ENCODE results near the gene TCEAL9. TPM values are rescaled to one million over a fixed set of nuclear protein-coding genes. Genes with fewer than 3 reads are reported as not detected.

TCEAL9 gene
- total RNA-seq, 1 donor from 2014 or later, result 126 TPM

- peaks cover 5% of the 10 kb centered on the region for H3K27me3 Mint-ChIP-seq (ENCODE audit: unreplicated experiment)
- DNase-seq (ENCODE audit: low spot score), result no peak
- peaks cover 4% of the 10 kb centered on the region for H3K4me1 Mint-ChIP-seq (ENCODE audit: unreplicated experiment)
- peaks cover 5% of the 10 kb centered on the region for H3K36me3 Mint-ChIP-seq (ENCODE audit: low read depth, unreplicated experiment)
- TF ChIP-seq CTCF (IDR thresholded peaks at IDR 0.05; ENCODE audit: unreplicated experiment), result no peak
- H3K27ac Mint-ChIP-seq (ENCODE audit: unreplicated experiment), result no peak overlapping the region
- H3K9me3 Mint-ChIP-seq (ENCODE audit: unreplicated experiment), result no peaks in the 10 kb centered on the region
- no peak overlapping the region for H3K4me3 Mint-ChIP-seq (ENCODE audit: unreplicated experiment)
These were observed 50.0 kb downstream of the TCEAL9 start for GRCh38 chrX:103406256-103406655.

- Mint-ChIP-seq H3K36me3 (ENCODE audit: low read depth, unreplicated experiment) (peaks cover 5% of the 10 kb centered on the region), H3K4me1 (ENCODE audit: unreplicated experiment) (peaks cover 4% of the 10 kb centered on the region), H3K9me3 (ENCODE audit: unreplicated experiment) (no peaks in the 10 kb centered on the region), H3K27me3 (ENCODE audit: unreplicated experiment) (peaks cover 5% of the 10 kb centered on the region), H3K4me3 (ENCODE audit: unreplicated experiment) (no peak overlapping the region), H3K27ac (ENCODE audit: unreplicated experiment) (no peak overlapping the region)
- no peak for TF ChIP-seq CTCF (IDR thresholded peaks at IDR 0.05; ENCODE audit: unreplicated experiment)
- no peak for DNase-seq (ENCODE audit: low spot score)
These were observed 51.5 kb downstream of the TCEAL9 start for GRCh38 chrX:103407776-103408175.

Other genes with a start within 250 kb of the TCEAL9 start
- 85.0 TPM for gene BEX4, start 141.4 kb upstream of the TCEAL9 start, total RNA-seq (ENCODE audit: unreplicated experiment)
- 81.2 TPM for gene TCEAL8, start 101.4 kb upstream of the TCEAL9 start, total RNA-seq (ENCODE audit: unreplicated experiment)
- gene TCEAL5, start 79.8 kb upstream of the TCEAL9 start, total RNA-seq (ENCODE audit: unreplicated experiment), result 3.0 TPM
- gene BEX2, start 45.5 kb upstream of the TCEAL9 start, total RNA-seq (ENCODE audit: unreplicated experiment), result 50.4 TPM
- gene TCEAL7, start 26.3 kb upstream of the TCEAL9 start, total RNA-seq (ENCODE audit: unreplicated experiment), result 23.7 TPM
- gene BEX3, start 20.0 kb downstream of the TCEAL9 start, total RNA-seq (ENCODE audit: unreplicated experiment), result 313 TPM
- 0.36 TPM for gene RAB40A, start 163.0 kb downstream of the TCEAL9 start, total RNA-seq (ENCODE audit: unreplicated experiment)
- 95.5 TPM for gene TCEAL4, start 229.0 kb downstream of the TCEAL9 start, total RNA-seq (ENCODE audit: unreplicated experiment)